ENCODE measurements around the gene EIF5B.

GRCh38 chr2:99342536-99342935 is 5.3 kb downstream of the EIF5B start:
- TF ChIP-seq, protein P1, sequence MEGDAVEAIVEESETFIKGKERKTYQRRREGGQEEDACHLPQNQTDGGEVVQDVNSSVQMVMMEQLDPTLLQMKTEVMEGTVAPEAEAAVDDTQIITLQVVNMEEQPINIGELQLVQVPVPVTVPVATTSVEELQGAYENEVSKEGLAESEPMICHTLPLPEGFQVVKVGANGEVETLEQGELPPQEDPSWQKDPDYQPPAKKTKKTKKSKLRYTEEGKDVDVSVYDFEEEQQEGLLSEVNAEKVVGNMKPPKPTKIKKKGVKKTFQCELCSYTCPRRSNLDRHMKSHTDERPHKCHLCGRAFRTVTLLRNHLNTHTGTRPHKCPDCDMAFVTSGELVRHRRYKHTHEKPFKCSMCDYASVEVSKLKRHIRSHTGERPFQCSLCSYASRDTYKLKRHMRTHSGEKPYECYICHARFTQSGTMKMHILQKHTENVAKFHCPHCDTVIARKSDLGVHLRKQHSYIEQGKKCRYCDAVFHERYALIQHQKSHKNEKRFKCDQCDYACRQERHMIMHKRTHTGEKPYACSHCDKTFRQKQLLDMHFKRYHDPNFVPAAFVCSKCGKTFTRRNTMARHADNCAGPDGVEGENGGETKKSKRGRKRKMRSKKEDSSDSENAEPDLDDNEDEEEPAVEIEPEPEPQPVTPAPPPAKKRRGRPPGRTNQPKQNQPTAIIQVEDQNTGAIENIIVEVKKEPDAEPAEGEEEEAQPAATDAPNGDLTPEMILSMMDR (IDR thresholded peaks at IDR 0.05; ENCODE audit: insufficient read depth, low read depth, low read length), result no peak
- TF ChIP-seq EZH2 (IDR thresholded peaks at IDR 0.05; ENCODE audit: insufficient read depth, low read length), result no peak

Data from astrocyte (in vitro differentiated cells and primary cell).